HG03442 (cell line): ENCODE measurements around the gene ACOXL.

Experiments
- ATAC-seq: cut with Tn5 transposase; IDR thresholded peaks from one replicate; pipeline ENCODE4 v1.9.1; 2021; ENCODE audit warnings: mild to moderate bottlenecking, moderate library complexity; ENCODE audit not compliant: unreplicated experiment

ACOXL gene

GRCh38 chr2:111120253-111121027 is 388.1 kb downstream of the ACOXL start, which contains the start of gene BCL2L11:
BCL2L11 (plus strand) TSS chr2:111120914; CDS start chr2:111123746, 2,832 bp downstream.
- ATAC-seq, result peak; percentile 50

DNA sequence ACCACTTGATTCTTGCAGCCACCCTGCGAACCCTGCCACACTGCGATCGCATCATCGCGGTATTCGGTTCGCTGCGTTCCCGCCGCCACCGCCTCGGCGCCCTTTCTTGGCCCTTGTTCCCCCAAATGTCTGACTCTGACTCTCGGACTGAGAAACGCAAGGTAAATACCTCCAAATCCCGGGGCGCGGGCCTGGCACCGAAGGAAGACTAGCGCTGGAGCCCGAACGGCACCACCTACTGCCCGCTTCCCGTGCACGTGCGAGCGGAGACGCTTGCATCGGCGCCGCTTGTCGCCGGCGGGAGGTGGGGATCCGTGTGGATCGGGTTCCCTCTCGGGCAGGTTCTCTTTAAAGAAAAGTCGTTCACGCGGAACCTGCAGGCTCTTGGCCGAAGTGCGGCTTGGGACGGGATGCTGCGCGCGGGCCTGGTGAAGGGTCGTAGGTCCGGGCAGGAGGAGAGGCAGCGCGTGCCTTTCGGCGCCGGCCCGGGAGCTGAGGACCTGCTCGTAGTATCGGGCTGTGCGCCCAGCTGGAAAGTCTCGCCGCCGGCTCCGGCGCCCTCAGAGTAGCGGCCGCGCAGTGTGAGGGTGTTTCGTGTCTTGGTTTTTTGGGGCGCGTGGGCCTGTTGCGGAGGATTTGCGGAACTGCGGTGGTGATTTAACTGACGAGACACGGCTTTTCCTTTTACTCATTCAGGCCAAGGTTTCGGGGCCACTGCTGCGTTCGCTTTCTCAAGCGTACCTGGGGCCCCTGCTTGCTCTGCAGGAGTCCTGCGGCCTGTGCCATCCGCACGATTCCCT is 388.9 kb downstream of the ACOXL start:
- ATAC-seq, result no peak

DNA sequence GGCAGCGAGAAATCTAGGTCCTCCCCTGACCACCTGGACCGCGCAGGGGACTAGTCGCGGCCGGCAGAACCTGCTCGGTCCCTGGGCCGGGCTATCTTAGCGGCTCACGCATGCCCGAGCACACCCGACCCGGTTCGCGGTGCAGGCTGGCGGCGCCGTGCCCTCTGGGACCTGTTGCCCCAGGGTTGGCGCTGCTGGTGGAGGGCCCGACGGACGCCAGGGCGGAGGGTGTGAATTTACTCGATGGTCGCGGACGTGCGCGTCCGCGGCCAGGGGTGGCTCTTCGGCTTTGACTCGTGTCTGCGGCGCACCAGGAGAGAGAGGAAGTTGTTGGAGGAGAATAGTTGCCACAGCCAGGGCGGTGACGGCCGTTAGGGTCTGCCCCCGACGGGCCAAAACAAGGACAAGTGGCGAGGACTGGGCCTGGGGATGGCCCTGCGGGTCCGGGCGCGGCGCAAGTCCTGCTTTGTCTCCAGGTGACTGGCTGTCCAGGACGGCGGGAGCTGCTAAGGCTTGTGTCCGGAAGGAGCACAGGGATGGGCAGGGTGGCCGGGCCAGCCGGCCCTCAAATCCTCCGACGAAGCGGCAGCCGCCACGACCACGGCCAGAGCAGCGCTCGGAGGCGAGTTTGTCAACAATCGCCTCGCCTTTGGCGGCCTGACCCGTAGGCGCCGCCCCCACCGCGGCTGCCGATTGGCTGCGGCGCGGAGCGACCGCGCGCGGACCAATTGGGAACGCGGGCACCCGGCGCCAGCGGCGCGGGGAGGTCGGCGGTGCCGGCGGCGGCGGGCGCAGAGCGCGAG is 389.7 kb downstream of the ACOXL start:
- peak; percentile 44 for ATAC-seq

DNA sequence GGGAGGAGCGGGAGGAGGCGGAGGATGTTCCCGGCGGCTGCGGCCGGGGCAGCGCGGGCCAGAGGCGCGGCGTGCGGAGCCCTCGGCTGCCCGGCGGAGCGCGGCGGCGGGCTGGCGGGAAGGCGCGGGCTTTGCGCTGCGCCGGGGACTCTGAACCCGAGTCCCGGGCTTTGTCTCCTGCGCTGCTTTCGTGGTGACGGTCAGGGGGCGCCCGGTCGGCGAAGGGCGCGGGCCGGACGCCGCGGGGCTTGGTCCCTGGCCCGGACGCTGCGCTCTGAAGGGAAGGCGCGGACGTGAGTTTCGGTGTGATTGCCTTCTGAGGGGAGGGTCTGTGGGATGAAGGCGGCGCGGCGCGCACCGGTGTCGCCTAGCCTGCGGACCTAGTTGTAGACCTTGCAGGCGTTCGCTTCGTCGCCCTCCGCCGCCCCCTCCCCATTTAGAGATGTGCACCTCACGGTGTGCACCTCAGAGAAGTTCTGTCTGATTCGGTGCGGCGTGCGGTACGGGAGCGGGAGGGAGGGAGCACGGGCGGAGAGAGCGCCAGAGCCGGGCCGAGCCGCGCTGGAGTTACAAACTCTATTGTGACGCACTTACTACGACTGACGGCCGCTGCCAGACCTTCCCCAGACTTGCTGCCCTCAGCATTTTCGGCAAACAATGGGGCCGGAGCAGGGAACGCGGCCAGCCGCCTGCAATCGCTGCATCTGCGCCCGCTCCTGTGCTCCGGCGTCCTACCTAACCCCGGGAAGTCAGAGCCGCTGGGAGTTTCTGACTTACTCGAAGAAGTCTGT is 390.5 kb downstream of the ACOXL start:
- ATAC-seq, result peak; percentile 7

DNA sequence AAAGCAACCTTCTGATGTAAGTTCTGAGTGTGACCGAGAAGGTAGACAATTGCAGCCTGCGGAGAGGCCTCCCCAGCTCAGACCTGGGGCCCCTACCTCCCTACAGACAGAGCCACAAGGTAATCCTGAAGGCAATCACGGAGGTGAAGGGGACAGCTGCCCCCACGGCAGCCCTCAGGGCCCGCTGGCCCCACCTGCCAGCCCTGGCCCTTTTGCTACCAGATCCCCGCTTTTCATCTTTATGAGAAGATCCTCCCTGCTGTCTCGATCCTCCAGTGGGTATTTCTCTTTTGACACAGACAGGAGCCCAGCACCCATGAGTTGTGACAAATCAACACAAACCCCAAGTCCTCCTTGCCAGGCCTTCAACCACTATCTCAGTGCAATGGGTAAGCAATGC is 391.4 kb downstream of the ACOXL start:
- no peak for ATAC-seq

GRCh38 chr2:111126581-111126980 is 394.2 kb downstream of the ACOXL start:
- no peak for ATAC-seq

GRCh38 chr2:111127351-111127750 is 395.0 kb downstream of the ACOXL start:
- ATAC-seq, result no peak

DNA sequence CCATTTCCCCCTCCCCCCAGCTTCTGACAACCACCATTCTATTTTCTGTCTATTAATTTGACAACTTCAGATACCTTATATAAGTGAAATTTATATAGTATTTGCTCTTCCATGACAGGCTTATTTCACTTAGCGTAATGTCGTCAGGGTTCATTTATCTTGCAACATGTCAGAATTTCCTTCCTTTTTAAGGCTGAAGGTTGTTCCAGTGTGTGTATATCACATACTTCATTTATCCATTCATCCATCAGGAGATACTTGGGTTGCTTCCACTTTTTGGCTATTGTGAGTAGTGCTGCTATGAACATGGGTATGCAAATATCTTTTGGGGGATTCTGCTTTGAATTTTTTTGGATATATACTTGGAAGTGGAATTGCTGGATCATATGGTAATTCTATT is 395.7 kb downstream of the ACOXL start:
- ATAC-seq, result no peak

GRCh38 chr2:111133603-111134002 is 401.2 kb downstream of the ACOXL start:
- ATAC-seq, result no peak

GRCh38 chr2:111134055-111134454 is 401.7 kb downstream of the ACOXL start:
- no peak for ATAC-seq

GRCh38 chr2:111135237-111135909 is 403.0 kb downstream of the ACOXL start:
- ATAC-seq, result no peak

- ATAC-seq, result no peak
Measured at GRCh38 chr2:111135910-111136297, 403.5 kb downstream of the ACOXL start.

DNA sequence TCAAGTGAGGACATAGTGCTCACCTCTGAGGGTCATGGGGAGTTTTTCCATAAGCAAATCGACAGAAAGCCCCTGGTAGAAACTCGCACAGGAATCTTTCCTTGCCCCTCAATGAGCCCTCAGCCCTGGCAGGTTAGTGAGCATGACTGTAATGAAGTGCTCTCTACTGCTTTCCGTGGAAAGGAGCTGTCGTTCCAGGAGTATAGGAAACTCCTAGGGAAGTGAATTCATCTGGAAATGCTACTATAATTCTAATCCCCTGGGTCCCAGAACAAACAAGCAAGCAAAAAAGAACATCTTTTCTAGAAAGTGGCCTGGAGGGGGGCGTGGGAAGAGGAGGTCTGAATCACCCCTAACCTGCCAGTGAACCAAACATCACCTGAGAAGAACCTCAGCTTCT is 406.5 kb downstream of the ACOXL start:
- ATAC-seq, result no peak

DNA sequence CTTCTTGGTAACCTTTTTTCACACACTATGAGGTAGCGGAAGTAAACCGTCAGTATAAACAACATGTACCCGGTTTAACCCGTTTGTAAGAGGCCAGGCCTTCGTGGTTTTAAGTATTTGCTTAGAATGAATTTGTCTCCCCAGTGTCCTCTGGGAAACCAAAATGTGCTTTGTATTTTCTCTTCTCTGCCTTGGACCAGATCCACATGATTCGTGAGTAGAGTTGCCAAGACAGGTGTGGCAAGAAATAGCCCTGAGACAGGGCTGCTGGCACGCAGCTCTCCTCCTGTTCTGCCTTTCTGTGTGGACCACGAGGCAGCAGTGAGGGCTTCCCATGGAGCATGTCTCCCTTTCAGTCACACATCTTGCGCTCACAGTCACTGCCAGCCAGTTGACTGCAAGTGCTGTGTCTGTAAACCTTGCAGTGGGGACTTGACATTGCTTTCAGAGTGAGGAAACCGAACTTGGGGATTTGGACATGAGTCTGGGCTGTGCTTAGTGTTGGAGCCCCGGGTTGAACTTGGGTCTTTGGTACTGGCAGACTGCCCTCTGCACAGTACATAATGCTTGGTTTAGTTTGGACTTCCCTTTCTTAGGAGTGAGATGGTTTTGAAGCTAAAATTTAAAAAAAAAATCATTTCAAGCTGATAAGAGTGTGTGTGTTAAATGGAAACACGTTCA is 407.4 kb downstream of the ACOXL start:
- ATAC-seq, result no peak

DNA sequence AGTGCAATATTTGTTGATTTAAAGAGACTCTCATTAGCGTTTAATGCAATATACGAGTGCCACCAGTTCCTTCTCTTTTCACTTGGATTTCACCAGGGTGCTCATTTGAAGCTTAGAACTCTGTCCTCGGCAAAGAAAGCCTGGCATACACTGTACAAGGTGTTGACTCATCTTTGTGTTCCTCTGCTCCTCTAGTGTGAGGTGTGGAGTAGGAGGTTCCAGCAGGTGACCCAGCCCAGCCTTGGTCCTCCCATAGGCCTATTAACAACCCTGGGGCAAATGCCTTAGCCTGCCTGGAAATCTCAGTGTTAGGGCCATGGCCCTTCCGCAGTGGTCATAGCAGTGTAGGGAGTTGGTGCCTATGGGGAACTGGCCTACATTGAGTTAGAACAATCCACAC is 408.4 kb downstream of the ACOXL start:
- ATAC-seq, result no peak

- ATAC-seq, result no peak
Measured at GRCh38 chr2:111142101-111142500, 409.7 kb downstream of the ACOXL start.

- ATAC-seq, result no peak
Measured at GRCh38 chr2:111143107-111143842, 410.9 kb downstream of the ACOXL start.

DNA sequence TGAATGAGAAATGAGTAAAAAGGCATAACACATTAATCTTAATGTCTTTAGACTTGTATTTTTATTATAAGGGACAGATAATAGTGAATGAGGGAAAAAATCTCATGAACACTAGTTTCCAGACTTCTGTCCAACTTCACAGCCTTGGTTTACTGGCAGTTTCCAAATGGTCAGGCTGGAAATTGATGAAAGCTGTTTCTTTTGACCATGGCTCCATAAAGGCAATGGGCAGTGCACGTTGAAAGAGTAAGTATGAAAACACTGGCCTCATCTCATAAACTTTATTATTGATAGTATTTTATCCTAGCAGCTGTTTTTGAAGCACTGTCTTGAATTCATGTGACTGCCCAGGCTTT is 411.4 kb downstream of the ACOXL start:
- no peak for ATAC-seq
